HEK293 (cell line): Measurements from ENCODE around the gene SOX6.
A peak's percentile ranks its signal among the peaks of the same experiment; 100 is the strongest.

Source experiments
- CTCF ChIA-PET: fragments of 350-600 bp; formaldehyde crosslinking; extraction: SDS; loops from one replicate; lab custom pipeline; 2021; ENCODE audit warnings: antibody characterized with exemption; lab: Yijun Ruan, JAX
- POLR2A ChIA-PET: fragments of 300-600 bp; formaldehyde crosslinking; extraction: SDS; loops from one replicate; lab custom pipeline; 2020; ENCODE audit warnings: antibody characterized with exemption, inconsistent platforms; lab: Yijun Ruan, JAX
- H3K27ac ChIP-seq: fragments of 200-500 bp; sonication (Bioruptor generic); 2 replicates; pipeline ENCODE4 v1.5.1; 2014; ENCODE audit warnings: low read depth, low read length, control low read depth, inconsistent platforms; ENCODE audit errors: extremely low read depth
- H3K36me3 ChIP-seq, 2 experiments: fragments of 200-500 bp in 1 of 2; sonication (Bioruptor generic) in 1 of 2; 1 replicate in 1 of 2; 2 replicates in 1 of 2; pipeline ENCODE4 v1.5.1; 2014 to 2017; ENCODE audit warnings: inconsistent platforms in 2 of 2, low read length in 2 of 2; ENCODE audit not compliant: control insufficient read depth in 2 of 2, insufficient read depth in 1 of 2
- H3K4me1 ChIP-seq: fragments of 200-500 bp; sonication (Bioruptor generic); 2 replicates; pipeline ENCODE4 v1.5.1; 2014; ENCODE audit warnings: mild to moderate bottlenecking, low read length, inconsistent platforms; ENCODE audit not compliant: control insufficient read depth, insufficient read depth
- H3K4me3 ChIP-seq: 2 replicates; pipeline ENCODE4 v1.5.1; 2011; ENCODE audit warnings: low read depth, mild to moderate bottlenecking, control low read depth, low read length, moderate library complexity
- H3K9me3 ChIP-seq: fragments of 200-500 bp; sonication (Bioruptor generic); 2 replicates; pipeline ENCODE4 v1.5.1; 2014; ENCODE audit warnings: low read depth, low read length, inconsistent platforms; ENCODE audit not compliant: control insufficient read depth, insufficient read depth
- ATF2 ChIP-seq: fragments of 450-650 bp; formaldehyde crosslinking; IDR thresholded peaks from 2 replicates; pipeline ENCODE4 v1.5.1; 2016; ENCODE audit warnings: missing biosample characterization, missing genetic modification characterization, low read depth
- GLIS1 ChIP-seq: fragments of 450-650 bp; formaldehyde crosslinking; IDR thresholded peaks from 2 replicates; pipeline ENCODE4 v1.5.1; 2016; ENCODE audit warnings: missing biosample characterization, missing genetic modification characterization
- HOXA7 ChIP-seq: sonication (generic); formaldehyde crosslinking; IDR thresholded peaks from 2 replicates; pipeline ENCODE4 v1.8.1; 2022; ENCODE audit warnings: missing genetic modification reagents, borderline replicate concordance
- PRDM1 ChIP-seq: fragments of 450-650 bp; formaldehyde crosslinking; IDR thresholded peaks from 2 replicates; pipeline ENCODE4; 2016; ENCODE audit warnings: missing biosample characterization, missing genetic modification characterization
- PRDM10 ChIP-seq: fragments of 450-650 bp; formaldehyde crosslinking; IDR thresholded peaks from 2 replicates; pipeline ENCODE4 v1.5.1; 2016; ENCODE audit warnings: missing biosample characterization, missing genetic modification characterization
- RBAK ChIP-seq: fragments of 450-650 bp; formaldehyde crosslinking; IDR thresholded peaks from 2 replicates; pipeline ENCODE4 v1.5.1; 2016; ENCODE audit warnings: missing biosample characterization, missing genetic modification characterization
- SP3 ChIP-seq: fragments of 450-650 bp; formaldehyde crosslinking; IDR thresholded peaks from 2 replicates; pipeline ENCODE4 v1.5.1; 2016; ENCODE audit warnings: missing biosample characterization, missing genetic modification characterization
- SP7 ChIP-seq: fragments of 450-650 bp; formaldehyde crosslinking; IDR thresholded peaks from 2 replicates; pipeline ENCODE4 v1.5.1; 2016; ENCODE audit warnings: missing biosample characterization, missing genetic modification characterization
- ZNF394 ChIP-seq: fragments of 450-650 bp; formaldehyde crosslinking; IDR thresholded peaks from 2 replicates; pipeline ENCODE4 v1.5.1; 2016; ENCODE audit warnings: missing biosample characterization, missing genetic modification characterization, mild to moderate bottlenecking, moderate library complexity, borderline replicate concordance
- ZNF398 ChIP-seq: fragments of 450-650 bp; formaldehyde crosslinking; IDR thresholded peaks from 2 replicates; pipeline ENCODE4 v1.5.1; 2017; ENCODE audit warnings: missing biosample characterization, missing genetic modification characterization
- ZNF654 ChIP-seq: fragments of 450-650 bp; formaldehyde crosslinking; IDR thresholded peaks from 2 replicates; pipeline ENCODE4 v1.5.1; 2016; ENCODE audit warnings: low read depth, missing biosample characterization, missing genetic modification characterization
- ZNF843 ChIP-seq: fragments of 450-650 bp; formaldehyde crosslinking; IDR thresholded peaks from 2 replicates; pipeline ENCODE4 v1.5.1; 2016; ENCODE audit warnings: missing biosample characterization, missing genetic modification characterization
- TF ChIP-seq, protein P1 (sequence below): fragments of 450-650 bp; formaldehyde crosslinking; conservative IDR thresholded peaks from 2 replicates; pipeline ENCODE4 v1.5.1; 2016; ENCODE audit warnings: low read depth, missing biosample characterization, missing genetic modification characterization
- TF ChIP-seq, protein P2 (sequence below): fragments of 450-650 bp; formaldehyde crosslinking; IDR thresholded peaks from 2 replicates; pipeline ENCODE4 v1.5.1; 2016; ENCODE audit warnings: missing biosample characterization, missing genetic modification characterization

SOX6 gene

GRCh38 chr11:16191212-16191867 is 165.0 kb downstream of the SOX6 start (continued):
- TF ChIP-seq PRDM10 (tag by site-specific recombination) = peak; percentile 48
- no peak for TF ChIP-seq SP7
- TF ChIP-seq ZNF654 = 0 out of 2 replicates have a peak, but pooled peaks have one; percentile 3
- no peak for TF ChIP-seq PRDM1 (tag by site-specific recombination)
- TF ChIP-seq, all 188 proteins: peak for 2

DNA sequence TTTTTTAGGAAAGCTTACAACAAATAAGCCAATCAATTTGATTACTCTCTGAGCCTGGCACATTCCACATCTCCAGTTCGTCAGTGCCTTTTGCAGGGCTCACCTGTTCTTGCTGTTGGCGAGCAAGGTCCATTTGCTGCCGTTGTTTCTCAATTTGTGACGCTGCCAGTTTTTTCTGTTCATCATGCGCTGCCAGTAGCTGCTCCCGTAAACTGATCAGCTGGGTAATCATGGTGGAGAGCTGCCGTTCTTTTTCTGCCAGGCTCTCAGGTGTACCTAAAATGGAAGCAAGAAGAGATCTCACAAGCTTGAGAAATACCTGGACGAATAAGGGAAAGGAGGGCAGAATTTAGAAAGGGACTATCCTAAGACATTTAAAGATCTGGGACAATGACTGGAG is 169.7 kb downstream of the SOX6 start:
- Histone ChIP-seq H3K36me3 (no peaks in the 10 kb centered on the region), H3K9me3 (no peaks in the 10 kb centered on the region), H3K4me3 (no peak overlapping the region), H3K27ac (no peak overlapping the region), H3K4me1 (no peaks in the 10 kb centered on the region; the same call in 1 of the 2 replicates)
- CTCF ChIA-PET = interaction anchor here (0.6 kb wide), 1 partner anchor 141 kb away, joined by 3 read pairs; no protein-coding TSS in a partner anchor
- TF ChIP-seq HOXA7 (no peak), SP3 (no peak), ZNF398 (tag by site-specific recombination) (no peak), ZNF654 (no peak)
- POLR2A ChIA-PET = no interaction called here

DNA sequence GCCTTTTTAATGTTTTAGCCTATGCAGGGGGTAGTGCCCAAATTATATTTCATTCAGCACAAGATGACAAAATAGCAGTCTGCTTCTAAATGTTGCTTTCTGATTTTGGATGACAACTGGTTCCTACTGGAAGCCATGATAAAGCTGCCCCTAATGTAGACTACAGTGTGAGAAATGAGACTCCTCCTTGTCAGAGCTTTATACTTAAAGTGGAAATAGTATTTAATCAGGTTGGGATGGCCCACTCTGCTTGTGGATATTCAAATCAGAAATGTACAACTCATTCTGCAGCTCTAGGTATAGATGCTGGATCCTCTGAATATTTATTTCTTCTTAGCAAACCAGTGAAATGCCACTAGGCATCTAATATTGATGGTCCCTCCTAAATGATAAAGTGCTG is 171.3 kb downstream of the SOX6 start:
- TF ChIP-seq GLIS1 (tag by site-specific recombination) (no peak), RBAK (tag by site-specific recombination) (no peak), ZNF394 (tag by site-specific recombination) (no peak), ZNF843 (tag by site-specific recombination) (no peak), ATF2 (tag by site-specific recombination) (no peak)
- TF ChIP-seq, protein P1, sequence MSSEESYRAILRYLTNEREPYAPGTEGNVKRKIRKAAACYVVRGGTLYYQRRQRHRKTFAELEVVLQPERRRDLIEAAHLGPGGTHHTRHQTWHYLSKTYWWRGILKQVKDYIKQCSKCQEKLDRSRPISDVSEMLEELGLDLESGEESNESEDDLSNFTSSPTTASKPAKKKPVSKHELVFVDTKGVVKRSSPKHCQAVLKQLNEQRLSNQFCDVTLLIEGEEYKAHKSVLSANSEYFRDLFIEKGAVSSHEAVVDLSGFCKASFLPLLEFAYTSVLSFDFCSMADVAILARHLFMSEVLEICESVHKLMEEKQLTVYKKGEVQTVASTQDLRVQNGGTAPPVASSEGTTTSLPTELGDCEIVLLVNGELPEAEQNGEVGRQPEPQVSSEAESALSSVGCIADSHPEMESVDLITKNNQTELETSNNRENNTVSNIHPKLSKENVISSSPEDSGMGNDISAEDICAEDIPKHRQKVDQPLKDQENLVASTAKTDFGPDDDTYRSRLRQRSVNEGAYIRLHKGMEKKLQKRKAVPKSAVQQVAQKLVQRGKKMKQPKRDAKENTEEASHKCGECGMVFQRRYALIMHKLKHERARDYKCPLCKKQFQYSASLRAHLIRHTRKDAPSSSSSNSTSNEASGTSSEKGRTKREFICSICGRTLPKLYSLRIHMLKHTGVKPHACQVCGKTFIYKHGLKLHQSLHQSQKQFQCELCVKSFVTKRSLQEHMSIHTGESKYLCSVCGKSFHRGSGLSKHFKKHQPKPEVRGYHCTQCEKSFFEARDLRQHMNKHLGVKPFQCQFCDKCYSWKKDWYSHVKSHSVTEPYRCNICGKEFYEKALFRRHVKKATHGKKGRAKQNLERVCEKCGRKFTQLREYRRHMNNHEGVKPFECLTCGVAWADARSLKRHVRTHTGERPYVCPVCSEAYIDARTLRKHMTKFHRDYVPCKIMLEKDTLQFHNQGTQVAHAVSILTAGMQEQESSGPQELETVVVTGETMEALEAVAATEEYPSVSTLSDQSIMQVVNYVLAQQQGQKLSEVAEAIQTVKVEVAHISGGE (tag by site-specific recombination) = no peak
- TF ChIP-seq, protein P2, sequence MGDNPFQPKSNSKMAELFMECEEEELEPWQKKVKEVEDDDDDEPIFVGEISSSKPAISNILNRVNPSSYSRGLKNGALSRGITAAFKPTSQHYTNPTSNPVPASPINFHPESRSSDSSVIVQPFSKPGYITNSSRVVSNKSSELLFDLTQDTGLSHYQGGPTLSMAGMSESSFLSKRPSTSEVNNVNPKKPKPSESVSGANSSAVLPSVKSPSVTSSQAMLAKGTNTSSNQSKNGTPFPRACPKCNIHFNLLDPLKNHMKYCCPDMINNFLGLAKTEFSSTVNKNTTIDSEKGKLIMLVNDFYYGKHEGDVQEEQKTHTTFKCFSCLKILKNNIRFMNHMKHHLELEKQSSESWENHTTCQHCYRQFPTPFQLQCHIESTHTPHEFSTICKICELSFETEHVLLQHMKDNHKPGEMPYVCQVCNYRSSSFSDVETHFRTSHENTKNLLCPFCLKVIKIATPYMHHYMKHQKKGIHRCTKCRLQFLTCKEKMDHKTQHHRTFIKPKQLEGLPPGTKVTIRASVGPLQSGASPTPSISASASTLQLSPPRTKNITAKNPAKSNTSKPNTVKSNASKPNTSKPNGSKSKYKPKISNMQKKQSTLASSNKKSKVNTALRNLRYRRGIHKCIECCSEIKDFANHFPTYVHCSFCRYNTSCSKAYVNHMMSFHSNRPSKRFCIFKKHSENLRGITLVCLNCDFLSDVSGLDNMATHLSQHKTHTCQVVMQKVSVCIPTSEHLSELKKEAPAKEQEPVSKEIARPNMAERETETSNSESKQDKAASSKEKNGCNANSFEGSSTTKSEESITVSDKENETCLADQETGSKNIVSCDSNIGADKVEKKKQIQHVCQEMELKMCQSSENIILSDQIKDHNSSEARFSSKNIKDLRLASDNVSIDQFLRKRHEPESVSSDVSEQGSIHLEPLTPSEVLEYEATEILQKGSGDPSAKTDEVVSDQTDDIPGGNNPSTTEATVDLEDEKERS (tag by site-specific recombination) = no peak
- H3K27ac ChIP-seq = no peak overlapping the region
- H3K36me3 ChIP-seq = no peaks in the 10 kb centered on the region
- ChIA-PET POLR2A (no interaction called here), CTCF (no interaction called here)
- H3K4me3 ChIP-seq = no peak overlapping the region
- no peaks in the 10 kb centered on the region for H3K9me3 ChIP-seq
- no peaks in the 10 kb centered on the region for H3K4me1 ChIP-seq
